GM13977 (cell line): ENCODE measurements around the gene CNN3.

Experiments
- DNase-seq: peaks from one replicate; pipeline ENCODE4 v3.0.0; 2012; ENCODE audit warnings: low spot score
- in situ Hi-C: fragments of 300-500 bp; cut with MboI; formaldehyde crosslinking; loops from one replicate; pipeline ENCODE4 v1.12.0; 2022; ENCODE audit warnings: low sequenced_read_pairs, low pct_unique_long_range_greater_than_20kb, mixed read lengths, inconsistent platforms; ENCODE audit not compliant: unreplicated experiment
- TF ChIP-seq, protein P1 (sequence below): IDR thresholded peaks from 2 replicates; pipeline ENCODE4 v1.5.1; 2012; ENCODE audit warnings: mild to moderate bottlenecking, control low read depth; ENCODE audit not compliant: insufficient read depth; ENCODE audit errors: extremely low read depth, missing control alignments

The CNN3 gene

DNA sequence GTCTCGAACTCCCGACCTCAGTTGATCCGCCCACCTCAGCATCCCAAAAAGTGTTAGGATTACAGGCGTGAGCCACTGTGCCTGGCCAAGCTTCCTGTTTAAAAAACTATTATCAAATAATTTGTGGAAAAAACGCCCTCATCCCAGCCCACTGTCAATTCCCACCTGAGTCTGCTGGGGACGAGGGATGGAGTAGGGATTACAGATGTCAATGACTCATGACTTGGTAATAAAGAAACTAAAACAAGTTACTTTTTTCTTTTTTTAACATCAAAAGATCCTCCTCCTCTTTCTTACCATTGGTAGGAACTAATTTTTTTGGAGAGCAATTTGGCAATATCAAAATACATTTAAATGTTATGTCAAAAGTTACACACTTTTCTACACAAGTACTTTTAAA is 9.7 kb downstream of the CNN3 start:
- in situ Hi-C loops: no loop called here
- TF ChIP-seq, protein P1, sequence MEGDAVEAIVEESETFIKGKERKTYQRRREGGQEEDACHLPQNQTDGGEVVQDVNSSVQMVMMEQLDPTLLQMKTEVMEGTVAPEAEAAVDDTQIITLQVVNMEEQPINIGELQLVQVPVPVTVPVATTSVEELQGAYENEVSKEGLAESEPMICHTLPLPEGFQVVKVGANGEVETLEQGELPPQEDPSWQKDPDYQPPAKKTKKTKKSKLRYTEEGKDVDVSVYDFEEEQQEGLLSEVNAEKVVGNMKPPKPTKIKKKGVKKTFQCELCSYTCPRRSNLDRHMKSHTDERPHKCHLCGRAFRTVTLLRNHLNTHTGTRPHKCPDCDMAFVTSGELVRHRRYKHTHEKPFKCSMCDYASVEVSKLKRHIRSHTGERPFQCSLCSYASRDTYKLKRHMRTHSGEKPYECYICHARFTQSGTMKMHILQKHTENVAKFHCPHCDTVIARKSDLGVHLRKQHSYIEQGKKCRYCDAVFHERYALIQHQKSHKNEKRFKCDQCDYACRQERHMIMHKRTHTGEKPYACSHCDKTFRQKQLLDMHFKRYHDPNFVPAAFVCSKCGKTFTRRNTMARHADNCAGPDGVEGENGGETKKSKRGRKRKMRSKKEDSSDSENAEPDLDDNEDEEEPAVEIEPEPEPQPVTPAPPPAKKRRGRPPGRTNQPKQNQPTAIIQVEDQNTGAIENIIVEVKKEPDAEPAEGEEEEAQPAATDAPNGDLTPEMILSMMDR: no peak

DNA sequence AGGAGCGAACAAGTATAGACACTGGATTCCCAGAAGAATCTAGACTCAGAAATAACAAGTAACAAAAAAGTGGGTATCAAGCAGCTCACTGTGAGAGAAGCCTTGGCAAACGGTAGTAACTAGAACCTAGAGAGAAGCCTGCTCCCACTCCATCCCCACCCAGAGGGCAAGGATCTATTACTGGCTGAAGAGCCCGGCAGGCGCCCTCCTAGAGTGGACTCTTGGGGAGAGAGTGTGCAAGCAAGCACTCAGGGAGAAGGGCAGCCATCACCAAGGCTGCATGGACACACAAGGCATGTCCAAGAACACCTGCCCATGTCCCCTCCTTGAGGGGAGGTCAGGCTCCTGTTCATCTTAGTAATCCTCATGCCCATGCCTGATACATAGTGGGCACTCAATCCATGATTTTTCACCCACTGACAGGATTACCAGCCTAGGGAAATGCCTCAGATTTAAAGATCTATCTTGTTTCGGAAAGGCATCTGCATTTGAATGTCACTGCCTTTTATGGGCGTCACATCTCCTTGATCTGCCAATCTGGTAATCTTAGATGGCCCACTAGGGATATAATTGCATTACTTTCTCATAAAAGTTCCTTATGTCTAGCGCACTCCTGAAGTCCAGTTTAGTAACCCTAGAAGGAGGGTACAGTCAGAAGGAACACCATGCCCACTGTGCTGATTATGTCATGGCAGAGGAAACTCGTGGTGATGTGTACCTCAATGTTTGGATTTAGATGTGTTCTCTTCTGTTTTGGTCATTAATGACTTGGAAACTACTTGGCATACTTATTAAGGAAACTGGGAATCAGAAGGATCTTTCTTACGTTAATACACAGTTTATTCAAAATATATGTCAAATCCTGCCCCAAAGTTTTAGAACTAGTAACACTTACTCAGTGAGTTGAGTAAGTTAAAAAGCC is 14.4 kb downstream of the CNN3 start:
- no peak for DNase-seq
- in situ Hi-C loops: no loop called here
- TF ChIP-seq, protein P1: no peak

More for the DNA sequence above, 9.7 kb downstream of the CNN3 start:
- DNase-seq: no peak

DNA sequence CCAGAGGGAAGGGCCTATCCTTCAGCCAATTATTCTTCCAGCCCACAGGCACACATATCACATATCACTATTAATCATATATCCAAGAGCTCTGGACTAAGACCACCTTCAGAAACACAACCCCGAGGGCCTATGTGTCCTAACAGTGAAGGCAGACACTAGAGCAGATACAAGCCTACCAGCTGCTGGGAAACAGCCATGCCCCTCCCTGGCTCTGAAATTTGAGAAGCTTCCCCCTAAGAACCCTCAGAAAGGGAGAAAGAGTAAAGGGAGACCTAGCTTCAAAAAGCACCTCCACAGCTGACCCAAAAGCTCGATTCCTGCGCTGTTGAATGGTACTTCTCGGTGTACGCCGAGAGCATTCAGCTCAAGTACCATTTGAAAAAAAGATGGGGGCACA is 17.4 kb downstream of the CNN3 start:
- DNase-seq: no peak
- in situ Hi-C loops: no loop called here

DNA sequence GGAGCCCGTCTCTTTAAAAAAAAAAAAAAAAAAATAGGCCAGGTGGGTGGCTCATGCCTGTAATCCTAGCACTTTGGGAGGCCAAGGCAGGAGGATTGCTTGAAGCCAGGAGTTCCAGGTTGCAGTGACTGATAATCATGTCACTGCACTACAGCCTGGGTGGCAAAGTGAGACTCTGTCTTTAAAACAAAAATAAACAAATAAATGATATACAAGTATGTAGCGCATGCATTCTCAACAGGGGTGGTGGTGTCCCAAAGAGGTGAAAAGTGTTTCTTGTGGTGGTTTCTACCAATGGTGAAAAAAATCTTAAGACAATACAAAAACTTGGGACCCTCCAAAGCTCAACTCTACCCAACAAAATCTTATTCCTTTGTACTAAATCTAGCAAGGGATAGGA is 17.9 kb downstream of the CNN3 start:
- DNase-seq: no peak
- TF ChIP-seq, protein P1: no peak
- in situ Hi-C loops: no loop called here

More for the DNA sequence above, 17.4 kb downstream of the CNN3 start:
- TF ChIP-seq, protein P1: no peak

DNA sequence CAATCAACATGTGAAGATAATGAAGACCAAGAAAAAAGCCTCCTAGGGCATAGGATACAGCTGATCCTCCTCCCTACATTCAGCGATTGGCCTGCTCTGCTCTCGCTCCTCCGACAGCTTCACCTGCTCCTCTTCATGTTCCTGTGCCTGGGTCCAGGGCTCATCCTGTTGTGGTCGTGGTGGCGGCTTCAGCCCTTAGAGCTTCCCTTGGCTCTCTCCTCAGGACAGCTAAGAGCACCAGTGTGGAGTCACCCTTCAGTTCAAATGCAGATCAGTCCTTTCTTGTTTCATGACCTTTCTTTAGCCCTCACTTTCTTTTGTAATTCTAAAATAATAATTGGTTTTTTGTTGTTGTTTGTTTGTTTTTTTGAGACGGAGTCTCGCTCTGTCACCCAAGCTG is 18.7 kb downstream of the CNN3 start:
- DNase-seq: no peak
- in situ Hi-C loops: no loop called here
- TF ChIP-seq, protein P1: no peak

DNA sequence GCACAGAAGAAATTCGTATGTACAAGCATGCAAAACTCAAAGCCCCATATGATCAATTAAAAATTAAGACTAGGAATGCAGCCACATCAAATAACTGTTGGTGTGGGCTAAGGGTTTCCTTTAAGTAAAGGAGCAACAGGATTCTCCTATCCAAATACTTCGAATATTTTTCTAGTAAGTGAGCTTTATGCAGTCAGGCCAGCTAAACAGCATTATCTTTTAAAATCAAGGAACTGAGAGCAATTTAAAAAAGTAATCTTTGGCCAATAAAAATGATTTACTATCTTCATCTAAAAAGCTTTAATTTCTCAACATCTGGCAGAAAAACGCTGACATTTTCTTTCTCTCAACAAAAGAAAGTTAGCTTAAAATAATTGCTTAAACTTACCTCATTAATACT is 19.8 kb downstream of the CNN3 start:
- no peak for DNase-seq
- TF ChIP-seq, protein P1: no peak
- in situ Hi-C loops: no loop called here
